ENCODE results near the gene TBX4.

TBX4 gene

DNA sequence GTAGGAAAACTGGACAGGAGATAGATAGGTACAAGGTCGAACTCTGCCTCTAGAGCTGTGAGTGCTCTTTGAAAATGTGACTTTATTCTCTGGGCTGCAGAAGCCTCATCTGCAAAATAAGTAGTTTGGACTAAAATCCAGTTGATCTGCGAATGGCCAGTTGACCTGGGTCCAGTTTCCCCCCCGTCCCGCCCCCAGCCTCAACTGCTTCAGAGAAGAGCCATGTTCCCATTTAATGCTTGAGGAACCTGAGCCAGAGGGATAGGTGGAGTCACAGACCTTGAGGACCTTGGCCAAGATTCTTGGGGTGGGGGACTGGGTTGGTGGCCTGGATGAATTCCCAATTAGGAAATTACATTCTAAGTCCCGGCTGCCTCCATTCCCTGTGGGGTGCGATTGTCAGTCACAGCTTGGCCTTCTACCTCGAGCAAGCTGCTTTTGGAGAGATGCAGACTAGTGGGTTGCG, 38.5 kb upstream of the TBX4 start:
- Histone ChIP-seq H3K27me3 (ENCODE audit: insufficient read depth, low read length, poor library complexity, severe bottlenecking) (no peaks in the 10 kb centered on the region), H3K9me3 (ENCODE audit: insufficient read depth, low read depth, low read length) (no peaks in the 10 kb centered on the region), H3K4me2 (ENCODE audit: low read depth, low read length, poor library complexity, severe bottlenecking) (peak overlapping the region; percentile 86), H4K20me1 (ENCODE audit: insufficient read depth, low read length, poor library complexity, severe bottlenecking) (no peaks in the 10 kb centered on the region), H3K9ac (ENCODE audit: low read depth, low read length, poor library complexity, severe bottlenecking) (no peak overlapping the region), H3K36me3 (ENCODE audit: insufficient read depth, low read length) (no peaks in the 10 kb centered on the region), H2AFZ (ENCODE audit: low read length) (no peak overlapping the region), H3F3A (ENCODE audit: low read depth) (no peaks in the 10 kb centered on the region), H3K9me2 (replicated peaks; ENCODE audit: low read depth, low read length) (no peaks in the 10 kb centered on the region), H3K4me3 (ENCODE audit: low read length, poor library complexity, severe bottlenecking) (no peak overlapping the region), H3K4me1 (ENCODE audit: insufficient read depth, low read length, poor library complexity, severe bottlenecking) (peaks cover 12% of the 10 kb centered on the region), H3K79me2 (ENCODE audit: insufficient read depth, low read length) (no peaks in the 10 kb centered on the region)
- no peak for TF ChIP-seq EZH2phosphoT487 (IDR thresholded peaks at IDR 0.05; ENCODE audit: borderline replicate concordance)
- TF ChIP-seq CTCF (conservative IDR thresholded peaks at IDR 0.05; ENCODE audit: low read length) = no peak

GRCh38 chr17:61414141-61414935, 37.9 kb upstream of the TBX4 start:
- Histone ChIP-seq H3K9me3 (ENCODE audit: insufficient read depth, low read depth, low read length) (no peaks in the 10 kb centered on the region), H3K4me1 (ENCODE audit: insufficient read depth, low read length, poor library complexity, severe bottlenecking) (peaks cover 12% of the 10 kb centered on the region), H3K79me2 (ENCODE audit: insufficient read depth, low read length) (no peaks in the 10 kb centered on the region), H3K36me3 (ENCODE audit: insufficient read depth, low read length) (no peaks in the 10 kb centered on the region), H3F3A (ENCODE audit: low read depth) (no peaks in the 10 kb centered on the region), H3K4me2 (ENCODE audit: low read depth, low read length, poor library complexity, severe bottlenecking) (no peak overlapping the region), H2AFZ (ENCODE audit: low read length) (no peak overlapping the region), H3K9me2 (replicated peaks; ENCODE audit: low read depth, low read length) (no peaks in the 10 kb centered on the region), H4K20me1 (ENCODE audit: insufficient read depth, low read length, poor library complexity, severe bottlenecking) (no peaks in the 10 kb centered on the region), H3K4me3 (ENCODE audit: low read length, poor library complexity, severe bottlenecking) (no peak overlapping the region), H3K27me3 (ENCODE audit: insufficient read depth, low read length, poor library complexity, severe bottlenecking) (no peaks in the 10 kb centered on the region), H3K9ac (ENCODE audit: low read depth, low read length, poor library complexity, severe bottlenecking) (no peak overlapping the region)
- TF ChIP-seq CTCF (conservative IDR thresholded peaks at IDR 0.05; ENCODE audit: low read length) (no peak), EZH2phosphoT487 (IDR thresholded peaks at IDR 0.05; ENCODE audit: borderline replicate concordance) (no peak)

DNA sequence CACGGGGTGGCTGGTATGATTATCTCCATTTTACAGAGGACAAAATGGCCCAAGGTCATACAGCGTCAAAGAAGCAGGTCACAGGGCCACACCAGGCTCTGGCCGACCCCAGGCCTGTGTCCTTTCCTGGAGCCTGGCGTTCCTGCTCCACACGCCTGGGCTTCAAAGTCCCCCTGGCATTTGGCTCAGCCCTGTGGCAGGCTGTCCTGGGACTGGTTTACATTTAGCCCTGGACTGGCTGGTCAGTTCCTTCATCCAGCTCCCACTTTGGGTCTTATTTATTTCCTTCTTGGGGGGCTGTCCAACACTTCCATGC, 37.3 kb upstream of the TBX4 start:
- Histone ChIP-seq H3F3A (ENCODE audit: low read depth) (no peaks in the 10 kb centered on the region), H3K4me2 (ENCODE audit: low read depth, low read length, poor library complexity, severe bottlenecking) (no peak overlapping the region), H3K9ac (ENCODE audit: low read depth, low read length, poor library complexity, severe bottlenecking) (no peak overlapping the region), H3K27me3 (ENCODE audit: insufficient read depth, low read length, poor library complexity, severe bottlenecking) (no peaks in the 10 kb centered on the region), H3K4me1 (ENCODE audit: insufficient read depth, low read length, poor library complexity, severe bottlenecking) (peaks cover 12% of the 10 kb centered on the region), H3K79me2 (ENCODE audit: insufficient read depth, low read length) (no peaks in the 10 kb centered on the region), H2AFZ (ENCODE audit: low read length) (no peak overlapping the region), H3K4me3 (ENCODE audit: low read length, poor library complexity, severe bottlenecking) (no peak overlapping the region), H3K36me3 (ENCODE audit: insufficient read depth, low read length) (no peaks in the 10 kb centered on the region), H4K20me1 (ENCODE audit: insufficient read depth, low read length, poor library complexity, severe bottlenecking) (no peaks in the 10 kb centered on the region), H3K9me2 (replicated peaks; ENCODE audit: low read depth, low read length) (no peaks in the 10 kb centered on the region), H3K9me3 (ENCODE audit: insufficient read depth, low read depth, low read length) (no peaks in the 10 kb centered on the region)
- TF ChIP-seq CTCF (conservative IDR thresholded peaks at IDR 0.05; ENCODE audit: low read length) (no peak), EZH2phosphoT487 (IDR thresholded peaks at IDR 0.05; ENCODE audit: borderline replicate concordance) (no peak)
